ENCODE results near the gene ZDHHC16. TPM values are rescaled to one million over a fixed set of nuclear protein-coding genes. Genes with fewer than 3 reads are reported as not detected.

ZDHHC16 gene
- total RNA-seq, 1 donor from 2014 or later, result 15.2 TPM

- H3K9ac ChIP-seq, result no peak overlapping the region
- Mint-ChIP-seq H3K27me3 (ENCODE audit: insufficient read depth, low read depth) (peaks cover 6% of the 10 kb centered on the region), H3K9me3 (no peaks in the 10 kb centered on the region), H3K27ac (no peak overlapping the region), H3K4me3 (no peak overlapping the region), H3K4me1 (peaks cover 29% of the 10 kb centered on the region), H3K36me3 (peaks cover 30% of the 10 kb centered on the region)
- H3K4me1 ChIP-seq, result peaks cover 13% of the 10 kb centered on the region
- H3K4me3 ChIP-seq, result no peak overlapping the region
- H4K20me1 ChIP-seq (ENCODE audit: low read depth), result peaks cover 36% of the 10 kb centered on the region
- no peaks in the 10 kb centered on the region for H3K27me3 ChIP-seq
- no peaks in the 10 kb centered on the region for H3K36me3 ChIP-seq
- H3K9me3 ChIP-seq (ENCODE audit: low read depth), result no peaks in the 10 kb centered on the region
- peaks cover 18% of the 10 kb centered on the region for H3F3A ChIP-seq (ENCODE audit: low read depth)
- no peak for DNase-seq (ENCODE audit: low spot score)
- peaks cover 46% of the 10 kb centered on the region for H3K79me2 ChIP-seq (ENCODE audit: low read depth)
- no peak overlapping the region for H3K27ac ChIP-seq
- TF ChIP-seq CTCF (IDR thresholded peaks at IDR 0.05) (no peak), EZH2phosphoT487 (IDR thresholded peaks at IDR 0.05) (no peak), EZH2 (IDR thresholded peaks at IDR 0.05) (no peak)
- H3K4me2 ChIP-seq, result no peak overlapping the region
- H2AFZ ChIP-seq (replicated peaks), result no peak overlapping the region
Measured at GRCh38 chr10:97450828-97451227, 4.9 kb downstream of the ZDHHC16 start.

- no peak overlapping the region for H3K4me3 Mint-ChIP-seq
- Histone ChIP-seq H3K4me1 (peaks cover 13% of the 10 kb centered on the region), H3K4me3 (no peak overlapping the region), H3K9ac (no peak overlapping the region), H4K20me1 (ENCODE audit: low read depth) (peaks cover 39% of the 10 kb centered on the region), H3K4me2 (no peak overlapping the region), H3K27ac (no peak overlapping the region), H3K27me3 (no peaks in the 10 kb centered on the region), H2AFZ (replicated peaks) (no peak overlapping the region), H3K36me3 (no peaks in the 10 kb centered on the region), H3F3A (ENCODE audit: low read depth) (peaks cover 26% of the 10 kb centered on the region), H3K9me3 (ENCODE audit: low read depth) (no peaks in the 10 kb centered on the region), H3K79me2 (ENCODE audit: low read depth) (peaks cover 43% of the 10 kb centered on the region)
- no peak for TF ChIP-seq CTCF (IDR thresholded peaks at IDR 0.05)
- no peaks in the 10 kb centered on the region for H3K9me3 Mint-ChIP-seq
- peaks cover 33% of the 10 kb centered on the region for H3K36me3 Mint-ChIP-seq
- peaks cover 6% of the 10 kb centered on the region for H3K27me3 Mint-ChIP-seq (ENCODE audit: insufficient read depth, low read depth)
- DNase-seq (ENCODE audit: low spot score), result no peak
- peaks cover 29% of the 10 kb centered on the region for H3K4me1 Mint-ChIP-seq
- H3K27ac Mint-ChIP-seq, result no peak overlapping the region
Measured at GRCh38 chr10:97451605-97452004, 5.6 kb downstream of the ZDHHC16 start.

- Histone ChIP-seq H3K36me3 (no peaks in the 10 kb centered on the region), H3K27ac (no peak overlapping the region), H3K9ac (no peak overlapping the region), H3K4me3 (no peak overlapping the region), H4K20me1 (ENCODE audit: low read depth) (peaks cover 32% of the 10 kb centered on the region), H3K27me3 (no peaks in the 10 kb centered on the region), H3K4me1 (peaks cover 7% of the 10 kb centered on the region), H3K4me2 (no peak overlapping the region), H3F3A (ENCODE audit: low read depth) (peaks cover 22% of the 10 kb centered on the region), H2AFZ (replicated peaks) (no peak overlapping the region), H3K9me3 (ENCODE audit: low read depth) (no peaks in the 10 kb centered on the region), H3K79me2 (ENCODE audit: low read depth) (peaks cover 35% of the 10 kb centered on the region)
- no peak for DNase-seq (ENCODE audit: low spot score)
- H3K36me3 Mint-ChIP-seq, result peaks cover 35% of the 10 kb centered on the region
- H3K27me3 Mint-ChIP-seq (ENCODE audit: insufficient read depth, low read depth), result peaks cover 6% of the 10 kb centered on the region
- H3K9me3 Mint-ChIP-seq, result no peaks in the 10 kb centered on the region
- no peak for TF ChIP-seq EZH2phosphoT487 (IDR thresholded peaks at IDR 0.05)
- TF ChIP-seq CTCF (IDR thresholded peaks at IDR 0.05), result no peak
- no peak for TF ChIP-seq EZH2 (IDR thresholded peaks at IDR 0.05)
- H3K4me3 Mint-ChIP-seq, result peak overlapping the region; percentile 38
- H3K4me1 Mint-ChIP-seq, result peaks cover 22% of the 10 kb centered on the region
- no peak overlapping the region for H3K27ac Mint-ChIP-seq
Measured at GRCh38 chr10:97452352-97452751, 6.4 kb downstream of the ZDHHC16 start.
